Fibroblast of lung (primary cell): ENCODE data around the gene RPS6KC1.

Source experiments
- CTCF ChIP-seq, 2 donors: IDR thresholded peaks in 1 of 2; conservative IDR thresholded peaks in 1 of 2; 1 replicate in 1 of 2; 2 replicates in 1 of 2; pipeline ENCODE4 v1.5.1; 2011 to 2012; ENCODE audit warnings: low read length in 2 of 2, control low read depth in 1 of 2, inconsistent platforms in 1 of 2, low read depth in 1 of 2, mild to moderate bottlenecking in 1 of 2
- EZH2 ChIP-seq: IDR thresholded peaks from 2 replicates; pipeline ENCODE4 v1.5.1; 2012; ENCODE audit warnings: low read length, control low read depth, mild to moderate bottlenecking; ENCODE audit errors: missing control alignments

DNA sequence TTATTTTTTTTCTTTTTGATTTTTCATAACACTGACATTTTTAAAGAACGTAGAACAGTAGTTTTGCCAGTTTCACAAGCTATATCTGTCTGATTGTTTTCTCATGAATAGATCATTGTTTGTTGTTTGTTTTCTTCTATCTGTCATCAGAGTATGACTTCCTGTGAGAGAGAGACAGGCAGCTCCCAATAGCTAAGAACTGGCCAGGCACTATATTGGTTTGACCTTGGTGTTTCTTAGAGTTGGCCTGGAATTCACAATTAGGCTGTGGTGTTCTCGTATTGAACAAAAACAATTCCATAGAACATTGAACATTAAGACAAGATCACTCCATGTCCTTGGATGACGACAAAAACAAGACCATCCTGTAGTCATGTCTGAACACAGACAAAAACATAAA lies 43.4 kb downstream of the RPS6KC1 start:
- TF ChIP-seq CTCF (conservative IDR thresholded peaks at IDR 0.05 in 1 of 2, IDR thresholded peaks at IDR 0.05 in 1 of 2; ENCODE audit: low read depth in 1 of 2, low read length in 2 of 2) = no peak
- no peak for TF ChIP-seq EZH2
